M059J (cell line): ENCODE results near the gene KCNAB1. TPM values are rescaled to one million over a fixed set of nuclear protein-coding genes. Genes with fewer than 3 reads are reported as not detected.
A peak's percentile ranks its signal among the peaks of the same experiment; 100 is the strongest.

Experiments
- DNase-seq: peaks from one replicate; pipeline ENCODE4 v3.0.0-alpha.2; 2012; ENCODE audit warnings: low read depth
- total RNA-seq: library from RNA; depleted of rRNA; stranded (reverse); fragments of >200 nt; shearing (Covaris generic); gene quantifications from 2 replicates; pipeline ENCODE4 v1.2.3, GENCODE V29; 2014

Gene KCNAB1
- total RNA-seq, 1 experiment from 2014 or later, result 0.69 TPM

- no peak for DNase-seq
These were observed 247.8 kb downstream of the KCNAB1 start for GRCh38 chr3:156368189-156368588.

- no peak for DNase-seq
These were observed 251.3 kb downstream of the KCNAB1 start for GRCh38 chr3:156371701-156372100.

GRCh38 chr3:156373095-156373494 lies 252.7 kb downstream of the KCNAB1 start:
- no peak for DNase-seq

DNA sequence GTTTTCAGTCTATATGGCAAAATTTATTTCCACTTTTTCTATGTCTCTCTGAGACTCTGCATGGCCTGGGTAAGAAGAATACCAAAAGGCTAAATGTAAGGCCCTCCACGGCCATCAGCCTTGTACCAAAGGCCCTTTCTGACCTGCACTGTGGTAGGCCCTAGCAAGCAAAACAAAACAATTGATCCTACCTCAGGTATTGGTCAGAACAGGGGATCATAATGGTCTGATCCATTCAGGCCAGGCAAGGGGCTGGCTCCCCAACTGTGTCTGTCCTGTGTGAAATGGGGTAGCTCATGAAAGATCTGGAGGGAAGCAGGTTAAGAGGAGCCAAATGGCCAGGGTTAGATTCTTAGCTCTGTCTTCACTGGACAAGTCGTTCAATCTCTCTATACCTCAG lies 253.3 kb downstream of the KCNAB1 start:
- DNase-seq, result no peak

DNA sequence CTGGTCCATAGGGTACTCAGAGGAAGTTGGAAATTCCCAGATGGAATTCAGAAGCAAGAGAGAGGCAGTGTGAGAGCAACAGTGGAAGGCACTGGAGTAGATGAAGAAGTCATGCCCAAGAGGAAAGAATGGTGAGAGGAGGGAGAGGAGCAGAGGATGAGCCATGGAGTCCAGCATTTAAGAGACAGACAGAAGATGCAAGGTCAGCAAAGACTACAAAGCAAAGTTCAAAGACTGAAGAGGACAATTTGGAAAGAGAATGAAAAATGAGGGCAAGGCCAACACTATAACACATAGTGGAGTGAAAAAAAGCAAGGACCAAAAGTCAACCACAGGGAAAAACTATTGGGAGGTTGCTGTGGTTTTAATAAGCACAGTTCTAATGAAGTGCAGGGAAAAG lies 255.8 kb downstream of the KCNAB1 start:
- DNase-seq, result no peak

GRCh38 chr3:156377266-156377665 lies 256.9 kb downstream of the KCNAB1 start:
- DNase-seq, result no peak

DNA sequence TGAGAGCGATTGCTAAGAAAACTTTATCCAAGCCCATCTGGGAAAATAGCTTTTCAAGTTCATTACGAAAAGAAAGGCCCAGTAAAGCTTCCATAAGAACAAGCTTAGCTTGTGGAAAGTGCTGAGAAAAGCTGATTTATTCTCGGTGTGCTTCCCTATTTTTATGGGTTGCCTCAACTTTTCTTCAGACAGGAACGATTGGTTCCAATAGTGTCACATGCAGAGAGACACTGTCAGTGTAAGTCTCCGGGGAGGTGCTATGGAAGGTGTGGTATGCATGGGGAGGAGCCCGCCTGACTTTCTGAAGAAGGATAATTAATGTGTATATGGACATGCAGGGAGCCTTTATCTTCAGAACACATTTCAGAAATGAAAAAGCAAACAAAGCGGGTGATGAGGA lies 257.3 kb downstream of the KCNAB1 start:
- DNase-seq, result no peak

DNA sequence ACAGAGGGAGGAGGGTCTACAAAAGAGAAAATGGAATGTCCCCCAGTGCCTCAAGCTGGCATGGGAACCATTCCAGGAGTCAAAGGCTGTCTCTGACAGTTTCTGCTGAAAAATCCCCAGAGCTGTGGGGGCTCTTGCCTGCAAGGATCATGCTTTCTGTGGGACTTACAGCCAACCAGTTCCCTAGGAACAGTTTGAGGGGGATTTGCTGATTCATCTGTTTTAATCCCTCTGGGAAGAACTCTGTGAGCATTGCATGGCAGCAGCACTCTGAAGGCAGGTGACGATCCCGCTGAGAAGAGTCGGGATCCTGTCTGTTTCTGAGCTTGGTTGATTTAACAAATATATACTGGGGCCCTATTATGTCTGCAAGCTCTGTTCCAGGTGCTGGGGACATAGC lies 258.5 kb downstream of the KCNAB1 start:
- no peak for DNase-seq

GRCh38 chr3:156379327-156379726 lies 258.9 kb downstream of the KCNAB1 start:
- DNase-seq, result no peak

DNA sequence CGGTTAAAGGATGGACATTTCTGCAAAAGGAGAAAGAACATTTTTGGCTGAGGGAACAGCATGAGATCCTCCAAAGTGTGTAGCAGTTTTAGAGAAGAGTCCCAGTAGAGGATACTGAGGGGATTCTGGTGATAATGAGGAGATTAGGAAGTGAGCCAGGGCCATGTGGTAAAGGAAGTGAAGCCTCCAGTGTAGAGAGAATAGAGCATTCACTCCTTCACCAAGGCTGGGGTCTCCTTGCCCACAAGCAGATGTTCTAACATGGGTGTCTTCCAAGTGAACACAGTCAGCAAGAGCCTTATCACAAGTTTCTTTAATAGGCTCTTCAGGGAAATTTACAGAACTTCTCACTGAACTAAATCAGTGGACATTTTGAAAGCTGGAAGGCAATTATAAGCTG lies 260.9 kb downstream of the KCNAB1 start:
- DNase-seq, result no peak

DNA sequence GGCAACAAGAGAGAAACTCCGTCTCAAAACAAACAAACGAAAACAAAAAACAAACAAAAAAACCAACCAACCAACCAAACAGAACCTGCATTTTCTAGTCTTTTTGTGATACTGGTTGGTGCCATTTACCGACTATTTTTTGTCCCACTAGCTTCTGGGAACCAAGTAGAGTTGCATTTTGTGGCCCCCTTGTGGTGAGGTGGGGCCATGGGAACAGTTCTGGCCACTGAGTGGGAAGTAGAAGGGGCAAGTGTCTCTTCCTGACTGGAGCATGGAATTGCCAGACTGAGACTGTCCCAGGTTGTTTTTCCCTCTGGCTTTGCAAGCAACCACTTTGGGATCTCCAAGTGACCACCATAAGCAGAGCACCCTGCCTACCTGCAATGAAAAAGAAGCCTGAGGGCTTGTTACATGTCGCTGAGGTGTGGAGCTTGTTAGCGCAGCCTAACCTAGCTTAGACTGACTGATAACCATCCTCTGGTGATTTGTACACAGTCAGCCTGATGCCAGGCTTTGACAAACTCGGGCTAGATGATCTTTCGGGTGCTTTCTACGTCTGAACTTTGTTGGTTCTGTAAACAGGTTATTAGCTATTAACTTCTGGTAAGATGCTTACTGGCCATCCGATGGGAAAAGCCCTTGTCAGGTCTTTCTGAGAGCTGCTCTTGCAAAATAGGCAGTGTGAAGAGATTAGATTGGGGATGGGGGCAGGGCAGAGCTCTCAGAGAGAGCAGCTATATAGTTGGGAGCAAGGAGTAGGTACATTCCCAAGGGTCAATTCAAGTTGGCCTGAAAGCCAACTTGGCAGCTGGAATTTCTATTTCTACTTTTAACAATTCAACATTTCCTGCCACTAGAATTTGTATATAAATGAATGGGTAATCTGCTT lies 262.3 kb downstream of the KCNAB1 start:
- DNase-seq, result peak; percentile 56

DNA sequence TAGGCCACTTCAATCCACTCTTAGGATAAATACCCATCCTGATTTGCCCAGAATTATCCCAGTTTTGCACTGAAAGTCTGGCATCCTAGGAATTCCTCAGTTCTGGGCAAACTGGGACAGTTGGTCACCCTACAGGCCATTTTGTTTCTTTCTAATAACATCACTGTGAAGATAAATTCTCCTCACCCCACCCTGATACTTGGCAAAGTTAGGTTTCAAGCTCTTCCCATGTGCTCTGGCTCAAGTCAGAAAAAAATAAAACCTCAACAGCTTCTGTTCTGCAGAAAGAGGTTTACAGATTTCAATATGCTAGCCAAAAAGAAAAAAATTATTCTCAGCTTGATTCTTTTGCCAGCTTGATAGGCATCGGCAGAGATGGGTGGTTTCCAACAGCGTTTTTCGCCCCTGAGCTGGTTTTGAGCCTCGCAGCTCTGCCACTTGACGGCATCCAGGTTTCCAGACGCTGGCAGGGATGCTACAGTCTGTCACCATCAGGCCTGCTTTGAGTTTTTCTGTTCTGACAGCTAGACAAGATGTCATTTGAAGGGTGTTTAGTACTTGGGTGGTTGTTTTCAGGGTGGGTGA lies 263.2 kb downstream of the KCNAB1 start:
- DNase-seq, result no peak

DNA sequence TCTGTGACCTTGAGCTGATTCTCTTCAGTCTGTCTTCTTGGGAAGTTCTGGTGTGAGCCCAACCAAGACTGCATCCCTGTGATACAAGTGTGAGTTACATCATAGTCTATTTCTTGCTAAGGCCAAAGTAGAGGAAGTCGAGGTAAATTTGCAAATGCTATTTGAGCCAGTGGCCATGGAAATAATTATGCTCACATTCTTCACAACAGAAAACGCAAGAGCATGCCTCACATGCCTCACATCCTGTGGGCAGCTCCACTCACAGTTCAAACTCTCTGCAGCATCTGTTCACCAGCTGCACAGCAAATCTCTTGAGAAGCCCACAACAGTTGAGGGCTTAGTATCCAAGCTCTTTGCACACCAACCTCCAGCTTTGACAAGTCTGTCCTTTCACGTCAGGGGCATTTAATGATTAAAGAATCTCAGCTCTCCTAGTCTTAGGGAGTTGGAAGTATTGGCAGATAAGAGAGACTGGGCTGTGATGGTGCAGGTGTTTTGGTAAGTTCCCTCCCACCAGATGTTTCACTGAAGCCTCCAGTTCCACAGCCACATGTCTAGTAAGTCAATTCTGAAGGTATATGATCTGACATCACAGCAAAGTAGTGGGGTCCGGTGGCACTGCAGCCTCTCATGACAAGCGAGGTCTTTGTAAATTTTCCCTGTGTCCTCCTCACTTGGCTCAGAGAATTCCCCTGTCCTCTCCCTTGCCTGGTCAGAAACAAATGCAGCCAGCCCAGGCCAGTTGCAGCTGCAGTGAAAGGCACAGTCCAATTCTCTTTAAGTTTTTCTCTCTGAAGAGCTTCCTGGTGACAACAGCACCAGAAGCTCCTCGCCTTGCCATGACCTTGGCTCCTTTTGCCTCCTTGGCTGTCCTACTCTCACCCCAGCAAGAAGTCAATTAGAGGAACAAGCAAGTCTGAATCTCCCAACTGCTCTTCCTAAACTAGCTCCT lies 268.4 kb downstream of the KCNAB1 start:
- DNase-seq, result peak; percentile 44

GRCh38 chr3:156389449-156389950 lies 269.1 kb downstream of the KCNAB1 start:
- no peak for DNase-seq

DNA sequence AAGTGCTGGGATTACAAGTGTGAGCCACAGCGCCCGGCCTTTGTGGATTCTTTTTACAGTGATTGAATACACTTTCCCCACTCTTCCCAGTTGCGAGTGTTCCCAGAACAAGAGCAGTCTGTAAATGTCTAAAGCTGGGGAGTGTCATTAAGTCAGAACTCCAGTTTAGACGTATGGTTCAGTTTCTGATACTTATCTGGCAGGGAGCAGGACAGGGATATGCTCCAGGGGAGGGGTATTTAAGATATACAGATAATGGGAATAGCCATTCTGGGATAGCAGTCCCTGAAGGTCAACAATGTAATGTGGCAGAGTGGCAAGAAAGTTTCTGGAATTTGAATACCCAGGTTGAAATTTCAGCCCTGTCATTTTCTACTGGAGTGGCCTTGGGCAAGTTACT lies 270.5 kb downstream of the KCNAB1 start:
- no peak for DNase-seq

- peak; percentile 9 for DNase-seq
These were observed 275.8 kb downstream of the KCNAB1 start for GRCh38 chr3:156395961-156396710.

DNA sequence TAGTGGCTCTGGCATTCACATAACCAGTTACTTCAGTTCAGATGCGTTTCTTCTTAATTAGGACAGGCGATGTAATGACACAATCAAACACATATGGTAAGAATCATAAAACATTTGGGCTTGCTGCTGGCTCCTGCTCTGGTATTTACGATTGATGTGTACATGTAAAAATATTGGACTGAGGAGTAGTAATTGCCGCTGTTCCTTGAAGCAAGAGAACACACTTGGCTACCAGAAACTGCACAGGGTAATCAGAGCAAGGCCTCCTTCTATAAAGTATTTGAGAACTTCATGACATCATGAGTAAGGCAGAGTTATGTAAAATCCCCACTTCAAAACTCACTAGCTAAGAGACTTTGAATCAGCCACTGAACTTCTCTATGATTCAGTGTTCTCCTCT lies 276.5 kb downstream of the KCNAB1 start:
- DNase-seq, result no peak

DNA sequence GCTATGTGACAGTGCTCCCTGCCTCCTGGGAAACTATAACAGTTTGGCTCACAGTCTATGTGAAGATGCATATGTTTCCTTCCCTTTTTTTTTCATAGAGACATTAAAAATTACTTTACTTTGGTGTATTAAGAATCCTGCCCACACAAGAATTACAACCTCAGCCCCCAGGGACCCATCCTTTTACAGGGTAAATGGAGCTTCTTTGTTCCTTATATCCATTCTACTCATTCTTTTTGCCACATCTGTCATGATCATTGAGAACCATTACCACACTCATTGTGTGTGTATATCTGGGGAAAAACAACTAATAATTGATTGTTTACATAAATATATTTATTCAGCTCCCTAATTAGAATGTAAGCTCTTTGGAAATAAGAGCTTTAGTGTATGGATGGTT lies 277.2 kb downstream of the KCNAB1 start:
- DNase-seq, result no peak

GRCh38 chr3:156400062-156400461 lies 279.7 kb downstream of the KCNAB1 start:
- no peak for DNase-seq

DNA sequence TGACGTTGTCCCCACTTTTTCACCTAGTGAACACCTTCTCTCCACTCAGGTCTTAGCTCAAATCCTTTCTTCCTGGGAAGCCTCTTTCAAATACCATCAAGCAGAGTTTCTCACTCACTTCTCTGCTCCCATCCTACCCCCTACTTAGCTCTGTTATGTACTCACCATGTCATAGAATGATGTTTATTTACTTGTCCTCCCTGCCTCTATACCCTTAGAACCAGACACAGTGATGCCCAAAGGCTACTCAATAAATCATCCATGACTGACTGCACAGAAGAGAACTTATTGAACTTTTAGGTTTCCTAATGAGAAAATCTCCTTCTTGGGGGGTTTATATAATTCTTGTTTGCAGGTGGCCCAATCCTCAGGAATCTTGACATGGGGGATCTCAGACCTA lies 280.4 kb downstream of the KCNAB1 start:
- DNase-seq, result no peak

DNA sequence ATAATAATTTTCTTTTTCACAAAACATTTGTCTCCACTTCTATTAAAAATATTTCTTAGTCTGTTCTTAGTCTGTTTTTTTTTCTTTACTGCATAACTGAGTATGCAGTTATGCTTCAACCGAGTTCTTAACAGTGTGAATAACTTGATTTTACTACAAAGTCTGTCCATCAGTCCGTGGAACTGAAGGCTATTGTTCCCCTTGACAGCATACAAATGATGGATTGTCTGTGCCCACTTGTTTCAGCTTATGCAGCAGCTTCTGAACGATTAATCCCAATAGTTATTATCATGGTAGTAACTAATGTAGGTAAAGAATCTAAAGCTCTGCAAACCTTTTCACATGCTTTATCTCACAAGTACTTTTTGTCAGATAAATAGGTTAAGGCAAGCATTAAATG lies 283.8 kb downstream of the KCNAB1 start:
- DNase-seq, result no peak
